NCI-H187 (cell line): ENCODE data around the gene SLC43A3.

Source experiments
- DNase-seq, 2 experiments: peaks; one replicate each; lab custom pipeline; 2025; lab: John Stamatoyannopoulos, UW

Gene SLC43A3

GRCh38 chr11:57357856-57358255 lies 69.1 kb downstream of the SLC43A3 start:
- DNase-seq, result no peak

GRCh38 chr11:57357310-57357709 lies 69.6 kb downstream of the SLC43A3 start:
- DNase-seq, result no peak
